ENCODE measurements around the gene ABHD13. TPM values are rescaled to one million over a fixed set of nuclear protein-coding genes. Genes with fewer than 3 reads are reported as not detected.

Gene ABHD13
- 6.2 TPM for polyA plus RNA-seq (2012; ENCODE audit: missing spikeins)

DNA sequence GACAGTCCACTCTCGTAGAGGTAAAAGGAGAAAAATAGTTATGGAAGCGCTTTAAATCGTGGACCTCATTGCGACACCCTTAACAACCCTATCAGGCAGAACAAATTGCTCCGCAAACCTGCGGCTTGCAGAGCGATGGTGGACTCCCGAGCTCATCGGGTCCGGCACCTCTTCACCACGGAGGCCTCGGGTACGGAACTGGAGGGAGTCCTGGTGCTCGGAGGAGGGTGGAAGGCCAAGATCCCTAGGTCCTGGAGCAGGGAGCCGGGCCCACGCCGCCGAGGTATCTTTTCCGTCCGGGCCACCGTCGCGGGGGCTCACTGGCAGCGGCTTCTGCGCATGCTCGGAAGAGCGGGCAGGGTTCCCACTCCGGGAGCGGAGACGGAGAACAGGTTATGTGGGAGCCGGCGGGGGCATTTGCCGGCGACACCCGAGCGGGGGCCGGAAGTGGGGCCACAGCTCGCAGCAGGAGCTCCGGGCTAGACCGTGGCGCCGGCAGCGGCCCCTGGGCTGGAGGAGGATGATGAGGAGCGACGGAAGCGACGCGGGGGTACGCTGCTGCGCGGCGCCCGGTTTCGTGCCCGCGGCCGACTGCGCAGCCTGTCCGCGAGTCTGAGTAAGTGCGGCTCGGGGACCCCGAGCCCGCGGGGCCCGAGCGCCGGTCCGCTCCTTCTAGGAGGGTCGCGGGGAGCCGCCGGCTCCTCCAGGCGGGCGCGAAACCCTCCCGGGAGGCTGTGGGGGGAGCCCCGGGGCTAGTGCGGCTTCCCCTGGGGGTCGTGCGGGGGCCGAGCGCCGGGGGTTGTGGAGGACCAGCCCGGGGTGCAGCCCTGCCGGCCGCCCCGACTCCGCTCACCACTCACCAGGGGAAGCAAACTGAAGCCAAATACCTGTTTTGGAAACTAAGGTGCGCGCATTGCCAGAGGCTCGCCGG, at the start of gene ABHD13:
Gene ABHD13 (plus strand): TSS at position 349 of the 931 bp plus-strand sequence. CDS start 10,827 bp downstream, outside the sequence.
- DNase-seq (ENCODE audit: insufficient read length) (peak; percentile 78), FAIRE-seq (peak; percentile 93)
- peak; percentile 81; the same call in 1 of the 2 replicates for TF ChIP-seq POLR2A (IDR thresholded peaks at IDR 0.05; ENCODE audit: low read depth, low read length)
- peak; percentile 63; the same call in 1 of the 2 replicates for TF ChIP-seq TAF1 (IDR thresholded peaks at IDR 0.05; ENCODE audit: borderline replicate concordance, low read depth, low read length)
- TF ChIP-seq POLR2AphosphoS5 (IDR thresholded peaks at IDR 0.05; ENCODE audit: low read depth, low read length) = peak; percentile 61; the same call in 1 of the 2 replicates

DNA sequence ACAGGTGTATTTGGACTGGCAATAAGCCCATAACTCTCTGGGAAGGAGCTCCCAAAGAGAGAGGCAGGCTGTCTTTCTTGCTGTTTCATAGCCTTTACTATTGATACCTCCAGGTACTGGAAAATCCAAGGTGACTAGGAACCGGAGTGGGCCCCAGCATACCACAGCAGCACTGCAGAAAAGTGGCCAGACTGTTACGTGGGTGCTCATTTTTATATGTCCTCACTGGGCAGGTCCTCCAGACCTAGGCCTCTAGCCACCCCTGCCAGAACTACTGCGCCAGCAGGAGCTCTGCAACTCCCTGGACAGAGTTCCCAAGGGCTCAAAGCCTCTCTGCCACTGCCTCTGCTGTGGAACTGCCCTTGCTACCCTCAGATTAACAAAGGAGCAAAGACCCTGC, 49.3 kb upstream of the ABHD13 start:
- FAIRE-seq (no peak), DNase-seq (ENCODE audit: insufficient read length) (no peak)
- no peak for TF ChIP-seq POLR2AphosphoS5 (IDR thresholded peaks at IDR 0.05; ENCODE audit: low read depth, low read length)
- no peak for TF ChIP-seq POLR2A (IDR thresholded peaks at IDR 0.05; ENCODE audit: low read depth, low read length)
- no peak for TF ChIP-seq TAF1 (IDR thresholded peaks at IDR 0.05; ENCODE audit: borderline replicate concordance, low read depth, low read length)

GRCh38 chr13:108176685-108177274, 41.4 kb upstream of the ABHD13 start:
- FAIRE-seq = no peak
- TF ChIP-seq POLR2AphosphoS5 (IDR thresholded peaks at IDR 0.05; ENCODE audit: low read depth, low read length) (no peak), POLR2A (IDR thresholded peaks at IDR 0.05; ENCODE audit: low read depth, low read length) (no peak), TAF1 (IDR thresholded peaks at IDR 0.05; ENCODE audit: borderline replicate concordance, low read depth, low read length) (no peak)
- no peak for DNase-seq (ENCODE audit: insufficient read length)

- FAIRE-seq (no peak), DNase-seq (ENCODE audit: insufficient read length) (no peak)
- TF ChIP-seq POLR2AphosphoS5 (IDR thresholded peaks at IDR 0.05; ENCODE audit: low read depth, low read length) = no peak
- no peak for TF ChIP-seq POLR2A (IDR thresholded peaks at IDR 0.05; ENCODE audit: low read depth, low read length)
- TF ChIP-seq TAF1 (IDR thresholded peaks at IDR 0.05; ENCODE audit: borderline replicate concordance, low read depth, low read length) = no peak
Measured at GRCh38 chr13:108178078-108178477, 40.1 kb upstream of the ABHD13 start.

DNA sequence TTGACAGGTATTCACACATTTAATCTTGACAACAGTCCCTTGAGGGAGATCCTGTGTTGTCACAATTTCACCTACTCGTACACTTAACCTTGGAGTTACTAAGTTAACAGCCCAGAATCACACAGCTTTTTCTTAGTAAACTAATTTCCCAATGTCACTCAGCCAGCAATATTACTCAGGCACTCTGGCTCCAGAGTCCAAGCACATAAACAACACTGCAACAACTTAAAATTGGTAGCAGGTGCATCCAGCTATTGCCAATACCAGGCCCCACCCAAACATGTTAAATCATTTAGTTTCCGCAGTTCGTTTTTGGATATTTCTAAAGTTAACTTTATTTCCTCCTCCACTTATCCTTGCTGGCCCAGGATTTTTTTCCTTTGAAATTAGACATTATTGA, 35.5 kb upstream of the ABHD13 start:
- TF ChIP-seq TAF1 (IDR thresholded peaks at IDR 0.05; ENCODE audit: borderline replicate concordance, low read depth, low read length) (no peak), POLR2A (IDR thresholded peaks at IDR 0.05; ENCODE audit: low read depth, low read length) (no peak), POLR2AphosphoS5 (IDR thresholded peaks at IDR 0.05; ENCODE audit: low read depth, low read length) (no peak)
- DNase-seq (ENCODE audit: insufficient read length) = no peak
- no peak for FAIRE-seq

GRCh38 chr13:108185223-108185622, 33.0 kb upstream of the ABHD13 start:
- FAIRE-seq (no peak), DNase-seq (ENCODE audit: insufficient read length) (no peak)
- TF ChIP-seq TAF1 (IDR thresholded peaks at IDR 0.05; ENCODE audit: borderline replicate concordance, low read depth, low read length) (no peak), POLR2AphosphoS5 (IDR thresholded peaks at IDR 0.05; ENCODE audit: low read depth, low read length) (no peak), POLR2A (IDR thresholded peaks at IDR 0.05; ENCODE audit: low read depth, low read length) (no peak)

- TF ChIP-seq POLR2AphosphoS5 (IDR thresholded peaks at IDR 0.05; ENCODE audit: low read depth, low read length) (no peak), POLR2A (IDR thresholded peaks at IDR 0.05; ENCODE audit: low read depth, low read length) (no peak), TAF1 (IDR thresholded peaks at IDR 0.05; ENCODE audit: borderline replicate concordance, low read depth, low read length) (no peak)
- FAIRE-seq (no peak), DNase-seq (ENCODE audit: insufficient read length) (no peak)
Measured at GRCh38 chr13:108188260-108188659, 29.9 kb upstream of the ABHD13 start.

GRCh38 chr13:108190897-108191296, 27.3 kb upstream of the ABHD13 start:
- FAIRE-seq = no peak
- no peak for TF ChIP-seq POLR2A (IDR thresholded peaks at IDR 0.05; ENCODE audit: low read depth, low read length)
- no peak for TF ChIP-seq POLR2AphosphoS5 (IDR thresholded peaks at IDR 0.05; ENCODE audit: low read depth, low read length)
- no peak for TF ChIP-seq TAF1 (IDR thresholded peaks at IDR 0.05; ENCODE audit: borderline replicate concordance, low read depth, low read length)
- DNase-seq (ENCODE audit: insufficient read length) = no peak

- DNase-seq (ENCODE audit: insufficient read length) (no peak), FAIRE-seq (no peak)
- TF ChIP-seq POLR2A (IDR thresholded peaks at IDR 0.05; ENCODE audit: low read depth, low read length) = no peak
- no peak for TF ChIP-seq TAF1 (IDR thresholded peaks at IDR 0.05; ENCODE audit: borderline replicate concordance, low read depth, low read length)
- no peak for TF ChIP-seq POLR2AphosphoS5 (IDR thresholded peaks at IDR 0.05; ENCODE audit: low read depth, low read length)
Measured at GRCh38 chr13:108193806-108194205, 24.4 kb upstream of the ABHD13 start.

- DNase-seq (ENCODE audit: insufficient read length) (no peak), FAIRE-seq (no peak)
- TF ChIP-seq TAF1 (IDR thresholded peaks at IDR 0.05; ENCODE audit: borderline replicate concordance, low read depth, low read length) = no peak
- TF ChIP-seq POLR2AphosphoS5 (IDR thresholded peaks at IDR 0.05; ENCODE audit: low read depth, low read length) = no peak
- TF ChIP-seq POLR2A (IDR thresholded peaks at IDR 0.05; ENCODE audit: low read depth, low read length) = no peak
Measured at GRCh38 chr13:108194435-108194936, 23.7 kb upstream of the ABHD13 start.

DNA sequence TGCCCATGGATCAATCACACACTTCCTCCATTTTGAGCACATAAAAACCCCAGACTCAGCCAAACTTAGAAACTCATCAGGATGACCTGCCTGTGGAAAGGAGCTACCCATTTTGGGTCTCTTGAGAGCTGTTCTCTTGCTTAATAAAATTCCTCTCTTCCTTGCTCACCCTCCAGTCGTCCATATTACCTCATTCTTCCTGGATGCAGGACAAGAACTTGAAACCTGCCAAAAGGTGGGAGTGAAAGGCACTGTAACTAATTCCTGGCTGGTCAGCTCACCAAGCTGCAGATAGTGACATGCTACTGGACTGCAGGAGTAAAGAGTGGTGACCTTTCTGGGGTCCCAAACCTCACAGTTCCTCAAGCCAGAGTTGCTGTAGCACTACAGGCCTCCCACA, 23.0 kb upstream of the ABHD13 start:
- FAIRE-seq = no peak

More for the DNA sequence above, 23.0 kb upstream of the ABHD13 start:
- TF ChIP-seq TAF1 (IDR thresholded peaks at IDR 0.05; ENCODE audit: borderline replicate concordance, low read depth, low read length) (no peak), POLR2A (IDR thresholded peaks at IDR 0.05; ENCODE audit: low read depth, low read length) (no peak), POLR2AphosphoS5 (IDR thresholded peaks at IDR 0.05; ENCODE audit: low read depth, low read length) (no peak)
- DNase-seq (ENCODE audit: insufficient read length) = no peak
